Activated T-helper 2 cell treated with anti-CD3 and anti-CD28 coated beads, Interferon-gamma antibody, Interleukin-2, Interleukin-4, amounts not matched to agents 10 μg/mL and 5 μg/mL and 100 μg/mL, durations not matched to agents 14 hours and 24 hours and 36 hours (primary cell): ENCODE measurements around the gene LRRC27. TPM values are rescaled to one million over a fixed set of nuclear protein-coding genes. Genes with fewer than 3 reads are reported as not detected.
"Not testable (repeated sequence)": the region's sequence is repeated elsewhere in the genome, so short reads cannot be mapped to it uniquely, and the experiment has no call there.

Experiments used
- DNase-seq: peaks from one replicate; pipeline ENCODE4 v3.0.0; 2021; ENCODE audit warnings: low spot score
- H3K27ac Mint-ChIP-seq: one replicate; pipeline ENCODE4 v1.8.0; 2021; ENCODE audit warnings: mixed read lengths
- H3K27me3 Mint-ChIP-seq: one replicate; pipeline ENCODE4 v1.8.0; 2021; ENCODE audit warnings: low read depth, mixed read lengths
- H3K36me3 Mint-ChIP-seq: one replicate; pipeline ENCODE4 v1.8.0; 2021; ENCODE audit warnings: low read depth, mixed read lengths
- H3K4me1 Mint-ChIP-seq: one replicate; pipeline ENCODE4 v1.8.0; 2021; ENCODE audit warnings: low read depth, mixed read lengths
- H3K4me3 Mint-ChIP-seq: one replicate; pipeline ENCODE4 v1.8.0; 2021; ENCODE audit warnings: low read depth, mild to moderate bottlenecking, moderate library complexity, mixed read lengths
- H3K9me3 Mint-ChIP-seq: one replicate; pipeline ENCODE4 v1.8.0; 2021; ENCODE audit warnings: mixed read lengths
- intact Hi-C: fragments of 100-400 bp; cut with micrococcal nuclease; formaldehyde crosslinking; loops from one replicate; pipeline ENCODE4 v1.15.1; 2023
- total RNA-seq: library from RNA; stranded (reverse); gene quantifications from 2 replicates; pipeline ENCODE4 v1.2.3, GENCODE V29; 2022

Gene LRRC27
- total RNA-seq, 1 donor from 2014 or later = 3.5 TPM

- DNase-seq = no peak
- Mint-ChIP-seq H3K4me3 (peak overlapping the region; percentile 28), H3K4me1 (peaks cover 55% of the 10 kb centered on the region), H3K9me3 (peaks cover 4% of the 10 kb centered on the region), H3K27ac (no peak overlapping the region), H3K36me3 (peaks cover 70% of the 10 kb centered on the region), H3K27me3 (no peaks in the 10 kb centered on the region)
- intact Hi-C loops = no loop called here
These were observed 3.3 kb upstream of the LRRC27 start for GRCh38 chr10:132328738-132329137.

GRCh38 chr10:132329565-132330485 lies 2.2 kb upstream of the LRRC27 start:
- peak overlapping the region; percentile 83 for H3K4me3 Mint-ChIP-seq
- peak overlapping the region; percentile 74 for H3K27ac Mint-ChIP-seq
- DNase-seq = no peak
- H3K9me3 Mint-ChIP-seq = peaks cover 4% of the 10 kb centered on the region
- intact Hi-C loops = loop anchor here (5.0 to 10.0 kb wide), 2 partner anchors 205 to 428 kb away; partner anchors contain the start of genes INPP5A and PPP2R2D
- no peaks in the 10 kb centered on the region for H3K27me3 Mint-ChIP-seq
- peaks cover 61% of the 10 kb centered on the region for H3K36me3 Mint-ChIP-seq
- H3K4me1 Mint-ChIP-seq = peaks cover 51% of the 10 kb centered on the region

- Mint-ChIP-seq H3K4me1 (peaks cover 48% of the 10 kb centered on the region), H3K9me3 (peaks cover 4% of the 10 kb centered on the region), H3K4me3 (peak overlapping the region; percentile 83), H3K36me3 (peaks cover 57% of the 10 kb centered on the region), H3K27me3 (no peaks in the 10 kb centered on the region), H3K27ac (peak overlapping the region; percentile 74)
- no peak for DNase-seq
- intact Hi-C loops = loop anchor here (5.0 to 10.0 kb wide), 2 partner anchors 204 to 428 kb away; partner anchors contain the start of genes INPP5A and PPP2R2D
These were observed 1.5 kb upstream of the LRRC27 start for GRCh38 chr10:132330486-132330833.

- no peak for DNase-seq
- peak overlapping the region; percentile 83 for H3K4me3 Mint-ChIP-seq
- H3K27ac Mint-ChIP-seq = peak overlapping the region; percentile 65
- H3K9me3 Mint-ChIP-seq = no peaks in the 10 kb centered on the region
- H3K27me3 Mint-ChIP-seq = no peaks in the 10 kb centered on the region
- H3K36me3 Mint-ChIP-seq = peaks cover 38% of the 10 kb centered on the region
- intact Hi-C loops = loop anchor here (1.0 to 10.0 kb wide), 3 partner anchors 24 to 430 kb away; partner anchors contain the start of genes INPP5A and PPP2R2D
- peaks cover 50% of the 10 kb centered on the region for H3K4me1 Mint-ChIP-seq
These were observed 401 bp downstream of the LRRC27 start for GRCh38 chr10:132332433-132332754.

GRCh38 chr10:132333386-132333785 lies 1.4 kb downstream of the LRRC27 start:
- intact Hi-C loops = loop anchor here (5.0 to 10.0 kb wide), 2 partner anchors 201 to 431 kb away; partner anchors contain the start of genes INPP5A and PPP2R2D
- no peaks in the 10 kb centered on the region for H3K9me3 Mint-ChIP-seq
- H3K27ac Mint-ChIP-seq = peak overlapping the region; percentile 48
- no peaks in the 10 kb centered on the region for H3K27me3 Mint-ChIP-seq
- H3K4me1 Mint-ChIP-seq = peaks cover 44% of the 10 kb centered on the region
- H3K36me3 Mint-ChIP-seq = peaks cover 28% of the 10 kb centered on the region
- DNase-seq = no peak
- H3K4me3 Mint-ChIP-seq = peak overlapping the region; percentile 83

GRCh38 chr10:132334631-132335188 lies 2.7 kb downstream of the LRRC27 start:
- Mint-ChIP-seq H3K4me3 (no peak overlapping the region), H3K36me3 (peaks cover 17% of the 10 kb centered on the region), H3K27ac (no peak overlapping the region), H3K4me1 (peaks cover 34% of the 10 kb centered on the region), H3K9me3 (no peaks in the 10 kb centered on the region), H3K27me3 (no peaks in the 10 kb centered on the region)
- no peak for DNase-seq
- intact Hi-C loops = loop anchor here (5.0 to 10.0 kb wide), 2 partner anchors 200 to 432 kb away; partner anchors contain the start of genes INPP5A and PPP2R2D

GRCh38 chr10:132335189-132336063 lies 3.4 kb downstream of the LRRC27 start:
- Mint-ChIP-seq H3K27ac (no peak overlapping the region), H3K4me3 (no peak overlapping the region)

GRCh38 chr10:132336064-132336746 lies 4.2 kb downstream of the LRRC27 start:
- DNase-seq = no peak
- intact Hi-C loops = loop anchor here (10.0 kb wide), 1 partner anchor 199 kb away; the partner anchor contains the start of gene INPP5A
- peaks cover 9% of the 10 kb centered on the region for H3K36me3 Mint-ChIP-seq
- no peaks in the 10 kb centered on the region for H3K9me3 Mint-ChIP-seq
- no peak overlapping the region for H3K27ac Mint-ChIP-seq
- peaks cover 27% of the 10 kb centered on the region for H3K4me1 Mint-ChIP-seq
- H3K4me3 Mint-ChIP-seq = peak overlapping the region; percentile 24
- no peaks in the 10 kb centered on the region for H3K27me3 Mint-ChIP-seq

More at GRCh38 chr10:132335189-132336063, 3.4 kb downstream of the LRRC27 start:
- H3K4me1 Mint-ChIP-seq = peaks cover 27% of the 10 kb centered on the region
- DNase-seq = no peak
- intact Hi-C loops = loop anchor here (10.0 kb wide), 1 partner anchor 199 kb away; the partner anchor contains the start of gene INPP5A
- no peaks in the 10 kb centered on the region for H3K9me3 Mint-ChIP-seq
- H3K36me3 Mint-ChIP-seq = peaks cover 10% of the 10 kb centered on the region
- no peaks in the 10 kb centered on the region for H3K27me3 Mint-ChIP-seq

- Mint-ChIP-seq H3K27me3 (no peaks in the 10 kb centered on the region), H3K4me3 (peak overlapping the region; percentile 81), H3K9me3 (no peaks in the 10 kb centered on the region), H3K36me3 (peaks cover under 1% of the 10 kb centered on the region), H3K4me1 (peaks cover 27% of the 10 kb centered on the region), H3K27ac (peak overlapping the region; percentile 13)
- intact Hi-C loops = loop anchor here (10.0 kb wide), 1 partner anchor 198 kb away; the partner anchor contains the start of gene INPP5A
- no peak for DNase-seq
These were observed 5.0 kb downstream of the LRRC27 start for GRCh38 chr10:132336919-132337407.

- intact Hi-C loops = loop anchor here (10.0 kb wide), 1 partner anchor 197 kb away; the partner anchor contains the start of gene INPP5A
- not testable (repeated sequence) for DNase-seq, H3K27ac Mint-ChIP-seq, H3K9me3 Mint-ChIP-seq, H3K36me3 Mint-ChIP-seq, H3K27me3 Mint-ChIP-seq
- Mint-ChIP-seq H3K4me3 (peak overlapping the region; percentile 81), H3K4me1 (peaks cover 25% of the 10 kb centered on the region)
These were observed 5.9 kb downstream of the LRRC27 start for GRCh38 chr10:132337854-132338253.

- Mint-ChIP-seq H3K36me3 (no peaks in the 10 kb centered on the region), H3K4me1 (peaks cover 18% of the 10 kb centered on the region), H3K27me3 (no peaks in the 10 kb centered on the region), H3K4me3 (no peak overlapping the region), H3K27ac (no peak overlapping the region), H3K9me3 (no peaks in the 10 kb centered on the region)
- DNase-seq = no peak
- intact Hi-C loops = loop anchor here (10.0 kb wide), 1 partner anchor 196 kb away; the partner anchor contains the start of gene INPP5A
These were observed 6.9 kb downstream of the LRRC27 start for GRCh38 chr10:132338876-132339275.
